ENCODE results near the gene AP2B1. TPM values are rescaled to one million over a fixed set of nuclear protein-coding genes. Genes with fewer than 3 reads are reported as not detected.
A peak's percentile ranks its signal among the peaks of the same experiment; 100 is the strongest.

The AP2B1 gene
- total RNA-seq, 1 experiment from 2014 or later = 217 TPM

GRCh38 chr17:35653619-35654361 is 66.7 kb downstream of the AP2B1 start:
- Histone ChIP-seq H3K9me3 (ENCODE audit: control insufficient read depth, low read depth, low read length) (no peaks in the 10 kb centered on the region), H2BK12ac (ENCODE audit: insufficient read length, low read depth, low read length) (no peak overlapping the region), H4K91ac (ENCODE audit: insufficient read length, low read depth, low read length) (no peak overlapping the region), H3K4ac (ENCODE audit: low read depth, low read length) (no peak overlapping the region), H3K9ac (ENCODE audit: extremely low read depth, insufficient read length, low read length) (no peak overlapping the region), H2BK20ac (ENCODE audit: low read depth, low read length, poor library complexity, severe bottlenecking) (no peak overlapping the region), H3K14ac (ENCODE audit: insufficient read depth, low read length) (no peak overlapping the region), H4K20me1 (ENCODE audit: control insufficient read depth, insufficient read depth, insufficient read length) (no peaks in the 10 kb centered on the region), H2BK5ac (ENCODE audit: insufficient read length, low read length) (no peak overlapping the region), H2AFZ (ENCODE audit: low read length) (no peak overlapping the region), H3K79me2 (ENCODE audit: insufficient read depth, low read length) (no peaks in the 10 kb centered on the region), H3K18ac (ENCODE audit: insufficient read length, low read depth, low read length) (no peak overlapping the region), H2BK120ac (ENCODE audit: low read depth, low read length, poor library complexity, severe bottlenecking) (no peak overlapping the region), H3K56ac (ENCODE audit: insufficient read length, low read depth, low read length) (no peak overlapping the region), H3K79me1 (ENCODE audit: insufficient read depth, low read depth, low read length, poor library complexity, severe bottlenecking) (no peaks in the 10 kb centered on the region), H4K5ac (ENCODE audit: insufficient read length, low read depth, low read length) (no peak overlapping the region), H4K8ac (replicated peaks; ENCODE audit: insufficient read length, low read depth, low read length) (no peak overlapping the region), H2AK5ac (ENCODE audit: insufficient read length, low read length) (no peak overlapping the region), H3K27ac (ENCODE audit: insufficient read length, low read depth, low read length) (no peak overlapping the region), H3K4me1 (ENCODE audit: insufficient read depth, low read length) (no peaks in the 10 kb centered on the region), H3T11ph (ENCODE audit: low read length) (no peak overlapping the region), H3K23ac (ENCODE audit: insufficient read length, low read depth, low read length) (no peak overlapping the region), H3K4me2 (ENCODE audit: insufficient read depth, insufficient read length, low read length) (no peak overlapping the region), H3K27me3 (ENCODE audit: insufficient read depth, low read length) (no peaks in the 10 kb centered on the region), H3K23me2 (ENCODE audit: insufficient read length, low read depth, low read length, poor library complexity, severe bottlenecking) (no peaks in the 10 kb centered on the region), H2BK15ac (ENCODE audit: low read depth, low read length) (no peak overlapping the region)
- Mint-ChIP-seq H3K27ac (peak overlapping the region in 1 of 3 experiments; percentile 44; a peak in 1 of 7 replicates), H3K36me3 (ENCODE audit: insufficient read depth in 1 of 3, low read depth in 3 of 3) (peaks cover 6 to 45% (median 44%) of the 10 kb centered on the region in 3 experiments; a peak in 6 of 7 replicates), H3K4me1 (peaks cover 0 to 2% of the 10 kb centered on the region in 2 experiments; a peak in 1 of 4 replicates), H3K27me3 (ENCODE audit: low read depth) (no peaks in the 10 kb centered on the region), H3K4me3 (no peak overlapping the region), H3K9me3 (no peaks in the 10 kb centered on the region)
- no CpG with 5 or more reads among the region's 12 CpGs for WGBS (ENCODE audit: extremely low coverage, insufficient read length, low lambda C conversion rate)
- no peak for TF ChIP-seq CTCF (conservative IDR thresholded peaks at IDR 0.05)
- DNase-seq = no peak

Data from H9 (cell line).